ENCODE measurements around the gene PRPF8. TPM values are rescaled to one million over a fixed set of nuclear protein-coding genes. Genes with fewer than 3 reads are reported as not detected.

The PRPF8 gene
- total and polyA plus RNA-seq, 2 of the 13 experiments (the other 11 are each of a cell fraction or from before 2014, with no cell fraction given): 112 to 179 TPM

GRCh38 chr17:1714980-1715802 lies 30.5 kb upstream of the PRPF8 start:
- peaks cover 6 to 19% of the 10 kb centered on the region in 2 experiments for H3K36me3 ChIP-seq (replicated peaks in 1 of 2; ENCODE audit: control insufficient read depth in 1 of 2, insufficient read depth in 2 of 2, low read length in 2 of 2)
- peak overlapping the region; percentile 83 for H3K9ac ChIP-seq (ENCODE audit: insufficient read depth, low read depth, low read length)
- intact Hi-C loops (cut with micrococcal nuclease; ENCODE audit: unreplicated experiment) (loop anchor here (1.0 to 10.0 kb wide), 3 partner anchors 46 to 150 kb away; no protein-coding TSS in a partner anchor), in situ Hi-C loops (cut with HindIII; ENCODE audit: extremely low pct_ligation_motif_present, low pct_unique_long_range_greater_than_20kb) (loop anchor here (5.0 to 25.0 kb wide), 2 partner anchors 52 to 322 kb away; partner anchors contain the start of genes DPH1, OVCA2 and RTN4RL1)
- FAIRE-seq (peak; percentile 75), ATAC-seq (peak; percentile 56), DNase-seq (ENCODE audit: low spot score) (peak; percentile 84)
- H3K4me1 ChIP-seq (ENCODE audit: insufficient read depth, low read length): peaks cover 48% of the 10 kb centered on the region
- peak overlapping the region; percentile 90 for H3K4me2 ChIP-seq (ENCODE audit: low read depth, low read length)
- no peaks in the 10 kb centered on the region; a peak in 1 of 5 replicates for H3K27me3 ChIP-seq (ENCODE audit: control insufficient read depth in 1 of 2, insufficient read depth in 2 of 2, low read length in 2 of 2)
- no peaks in the 10 kb centered on the region for H3K9me3 ChIP-seq (ENCODE audit: low read length)
- no peak overlapping the region for H2AFZ ChIP-seq (ENCODE audit: low read length)
- H4K20me1 ChIP-seq (ENCODE audit: insufficient read depth, low read length): peaks cover 10% of the 10 kb centered on the region
- H3K27ac ChIP-seq (ENCODE audit: extremely low read length, insufficient read depth, low read length): peak overlapping the region; percentile 95
- CTCF ChIA-PET (ENCODE audit: low intra/inter-chr PET ratio, low total read pairs): interaction anchor here (2.0 kb wide), 1 partner anchor 69 kb away, joined by 11 read pairs; no protein-coding TSS in a partner anchor
- H3K4me3 ChIP-seq (replicated peaks in 1 of 3; ENCODE audit: insufficient read depth in 1 of 3, low read depth in 2 of 3, low read length in 3 of 3): peak overlapping the region; percentile 86 to 97 (median 90)
- WGBS (ENCODE audit: low lambda C conversion rate): 0% methylated on average over 15 of the region's 32 CpGs
- POLR2A ChIA-PET: interaction anchor here (0.5 to 17.5 kb wide), 30 partner anchors 11 to 281 kb away, joined by 3 to 480 read pairs (median 8); partner anchors contain the start of genes PRPF8, RILP, RPA1 and SERPINF1
- peaks cover 12% of the 10 kb centered on the region for H3K79me2 ChIP-seq (ENCODE audit: insufficient read depth, low read length)
- BruUV-seq (replicated peaks): no TSS peak
- TF ChIP-seq ZNF430 (CRISPR knock-in tag; IDR thresholded peaks at IDR 0.05): 0 out of 2 replicates have a peak, but pooled peaks have one; percentile 40
- TF ChIP-seq RBFOX2 (IDR thresholded peaks at IDR 0.05; ENCODE audit: low read depth, low read length): peak; percentile 59
- TF ChIP-seq GTF3A (CRISPR knock-in tag; conservative IDR thresholded peaks at IDR 0.05): 0 out of 2 replicates have a peak, but pooled peaks have one; percentile 36
- TF ChIP-seq TARDBP (CRISPR knock-in tag; IDR thresholded peaks at IDR 0.05): peak; percentile 59; the same call in 1 of the 2 replicates
- TF ChIP-seq MAX (IDR thresholded peaks at IDR 0.05): peak; percentile 4
- TF ChIP-seq ZNF687 (CRISPR knock-in tag; IDR thresholded peaks at IDR 0.05): peak; percentile 65
- TF ChIP-seq ZNF17 (CRISPR knock-in tag; IDR thresholded peaks at IDR 0.05): no peak
- 0 out of 2 replicates have a peak, but pooled peaks have one; percentile 27 for TF ChIP-seq RXRB (CRISPR knock-in tag; IDR thresholded peaks at IDR 0.05; ENCODE audit: borderline replicate concordance)
- TF ChIP-seq KLF16 (CRISPR knock-in tag; IDR thresholded peaks at IDR 0.05): peak in 1 of 2 experiments; percentile 6; a peak in 1 of 4 replicates
- peak; percentile 50 for TF ChIP-seq KDM5A (IDR thresholded peaks at IDR 0.05; ENCODE audit: borderline replicate concordance, low read length)
- TF ChIP-seq ZNF33A (CRISPR knock-in tag; IDR thresholded peaks at IDR 0.05; ENCODE audit: borderline replicate concordance): no peak
- TF ChIP-seq SIN3A (IDR thresholded peaks at IDR 0.05; ENCODE audit: borderline replicate concordance, low read depth, low read length): peak; percentile 80
- no peak for TF ChIP-seq THAP8 (CRISPR knock-in tag; IDR thresholded peaks at IDR 0.05; ENCODE audit: borderline replicate concordance)
- TF ChIP-seq ZSCAN20 (CRISPR knock-in tag; IDR thresholded peaks at IDR 0.05; ENCODE audit: borderline replicate concordance): peak; percentile 23; the same call in 1 of the 2 replicates
- TF ChIP-seq ZNF788 (CRISPR knock-in tag; IDR thresholded peaks at IDR 0.05; ENCODE audit: borderline replicate concordance): peak; percentile 63
- TF ChIP-seq ZNF367 (CRISPR knock-in tag; IDR thresholded peaks at IDR 0.05; ENCODE audit: borderline replicate concordance): no peak
- TF ChIP-seq ZNF317 (CRISPR knock-in tag; IDR thresholded peaks at IDR 0.05): 0 out of 2 replicates have a peak, but pooled peaks have one; percentile 5
- TF ChIP-seq ZEB1 (IDR thresholded peaks at IDR 0.05; ENCODE audit: insufficient replicate concordance, low read depth): peak; percentile 15
